HCT116 (cell line): ENCODE data around the gene TBC1D14. TPM values are rescaled to one million over a fixed set of nuclear protein-coding genes. Genes with fewer than 3 reads are reported as not detected.

Experiments
- ATAC-seq: fragments of 200-7000 bp; cut with Tn5 transposase; 2 replicates; pipeline ENCODE4 v1.9.1; 2020; ENCODE audit warnings: mild to moderate bottlenecking, moderate library complexity
- BruUV-seq: library from RNA; stranded (reverse); fragments of 400-500 nt; replicated peaks from 2 replicates; lab custom pipeline; 2021; lab: Mats Ljungman, UMichigan
- CTCF ChIA-PET: fragments of 300-600 bp; sonication (Branson Sonifier 250); formaldehyde crosslinking; loops from one replicate; lab custom pipeline; 2021; ENCODE audit warnings: antibody characterized with exemption; lab: Charles Lee
- POLR2A ChIA-PET: fragments of 300-600, 350-600 bp; sonication (Branson Sonifier 250); formaldehyde crosslinking; loops from one replicate; lab custom pipeline; 2021; ENCODE audit warnings: antibody characterized with exemption; lab: Charles Lee
- RAD21 ChIA-PET, 2 experiments: fragments of 300-600 bp; sonication (Branson Sonifier 250); formaldehyde crosslinking; loops; one replicate each; lab custom pipeline; 2023; ENCODE audit warnings: low total read pairs in 2 of 2; ENCODE audit not compliant: uncharacterized antibody in 2 of 2, unreplicated experiment in 2 of 2, low non-redundant PET in 1 of 2; lab: Charles Lee
- DNase-seq: peaks from one replicate; pipeline ENCODE4 v3.0.0-alpha.2; 2010; ENCODE audit warnings: low read depth, low spot score
- H2AFZ ChIP-seq: fragments of 200-600 bp; shearing (Covaris generic), sonication (generic); 2 replicates; pipeline ENCODE4 v1.6.1; 2017; ENCODE audit warnings: low read depth, mixed run types, mixed read lengths, antibody characterized with exemption, low read length; ENCODE audit not compliant: poor library complexity, severe bottlenecking
- H3K27ac ChIP-seq: 2 replicates; pipeline ENCODE4 v1.5.1; 2012; ENCODE audit warnings: low read depth, low read length
- H3K27me3 ChIP-seq: fragments of 200-600 bp; sonication (generic); 2 replicates; pipeline ENCODE4 v1.6.1; 2016; ENCODE audit warnings: mixed run types, low read length, mixed read lengths; ENCODE audit not compliant: insufficient read depth
- H3K36me3 ChIP-seq, 2 experiments: fragments of 200-500 bp in 1 of 2; fragments of 200-600 bp in 1 of 2; sonication (Bioruptor generic) in 1 of 2; sonication (generic) in 1 of 2; 2 replicates each; pipeline versions ENCODE4 v1.5.1 to v1.6.1; 2014 to 2016; ENCODE audit warnings: low read length in 2 of 2, inconsistent platforms in 1 of 2, mixed read lengths in 1 of 2, mixed run types in 1 of 2; ENCODE audit not compliant: insufficient read depth in 2 of 2, control insufficient read depth in 1 of 2
- H3K4me1 ChIP-seq, 2 experiments: fragments of 200-600 bp in 1 of 2; sonication (generic) in 1 of 2; 2 replicates each; pipeline versions ENCODE4 v1.5.1 to v1.6.1; 2012 to 2017; ENCODE audit warnings: low read length in 2 of 2, inconsistent platforms in 1 of 2, mild to moderate bottlenecking in 1 of 2, mixed read lengths in 1 of 2, mixed run types in 1 of 2, moderate library complexity in 1 of 2; ENCODE audit not compliant: insufficient read depth in 2 of 2, control insufficient read depth in 1 of 2
- H3K4me2 ChIP-seq: fragments of 200-600 bp; sonication (generic); 2 replicates; pipeline ENCODE4 v1.6.1; 2017; ENCODE audit warnings: mixed run types, low read length, mixed read lengths
- H3K4me3 ChIP-seq, 2 experiments: fragments of 200-600 bp in 1 of 2; sonication (generic) in 1 of 2; replicated peaks in 1 of 2; 2 replicates each; pipeline ENCODE4 v1.5.1; 2011 to 2016; ENCODE audit warnings: low read length in 2 of 2, control low read depth in 1 of 2, low read depth in 1 of 2, mild to moderate bottlenecking in 1 of 2, mixed read lengths in 1 of 2, mixed run types in 1 of 2
- H3K79me2 ChIP-seq: fragments of 200-600 bp; sonication (generic); 2 replicates; pipeline ENCODE4 v1.6.1; 2017; ENCODE audit warnings: mild to moderate bottlenecking, mixed run types, low read length, moderate library complexity, mixed read lengths; ENCODE audit not compliant: insufficient read depth
- H3K9ac ChIP-seq: fragments of 200-600 bp; sonication (generic); 2 replicates; pipeline ENCODE4 v1.6.1; 2016; ENCODE audit warnings: low read length, mixed read lengths
- H3K9me2 ChIP-seq: fragments of 200-600 bp; sonication (generic), shearing (Covaris generic); 2 replicates; pipeline ENCODE4 v1.6.1; 2017; ENCODE audit warnings: mixed run types, mild to moderate bottlenecking, moderate library complexity; ENCODE audit not compliant: insufficient read depth
- H3K9me3 ChIP-seq, 2 experiments: fragments of 200-500 bp in 1 of 2; fragments of 200-600 bp in 1 of 2; sonication (Bioruptor generic) in 1 of 2; sonication (generic) in 1 of 2; 2 replicates each; pipeline ENCODE4 v1.6.1; 2014 to 2017; ENCODE audit warnings: low read length in 2 of 2, mixed read lengths in 2 of 2, inconsistent platforms in 1 of 2, low read depth in 1 of 2, mild to moderate bottlenecking in 1 of 2, mixed run types in 1 of 2, moderate library complexity in 1 of 2; ENCODE audit not compliant: control insufficient read depth in 1 of 2, insufficient read depth in 1 of 2
- H4K20me1 ChIP-seq: fragments of 200-600 bp; sonication (generic), shearing (Covaris generic); 2 replicates; pipeline ENCODE4 v1.6.1; 2017; ENCODE audit warnings: mixed run types, mild to moderate bottlenecking, moderate library complexity; ENCODE audit not compliant: insufficient read depth
- CTCF ChIP-seq, 3 experiments: fragments of 200-600 bp in 1 of 3; sonication (generic) in 1 of 3; IDR thresholded peaks in 2 of 3; conservative IDR thresholded peaks in 1 of 3; 2 replicates each; pipeline ENCODE4 v1.5.1; 2012 to 2017; ENCODE audit warnings: low read depth in 2 of 3, low read length in 2 of 3, antibody characterized with exemption in 1 of 3, borderline replicate concordance in 1 of 3, control low read depth in 1 of 3, mild to moderate bottlenecking in 1 of 3, mixed read lengths in 1 of 3, mixed run types in 1 of 3, moderate library complexity in 1 of 3; ENCODE audit not compliant: insufficient read depth in 1 of 3
- EGR1 ChIP-seq: IDR thresholded peaks from 2 replicates; pipeline ENCODE4 v1.6.1; 2012; ENCODE audit warnings: low read depth
- EZH2 ChIP-seq: fragments of 200-600 bp; sonication (generic); IDR thresholded peaks from 2 replicates; pipeline ENCODE4 v1.6.1; 2017; ENCODE audit warnings: antibody characterized with exemption, mixed run types
- EZH2phosphoT487 ChIP-seq: fragments of 200-600 bp; IDR thresholded peaks from 2 replicates; pipeline ENCODE4 v1.6.1; 2018; ENCODE audit warnings: antibody characterized with exemption, borderline replicate concordance
- MAX ChIP-seq: IDR thresholded peaks from 2 replicates; pipeline ENCODE4 v1.6.1; 2012
- POLR2AphosphoS5 ChIP-seq: IDR thresholded peaks from 2 replicates; pipeline ENCODE4 v1.6.1; 2011; ENCODE audit warnings: mild to moderate bottlenecking, low read depth, low read length, moderate library complexity
- SIN3A ChIP-seq: IDR thresholded peaks from 2 replicates; pipeline ENCODE4 v1.6.1; 2012; ENCODE audit warnings: low read depth
- SRF ChIP-seq: IDR thresholded peaks from 2 replicates; pipeline ENCODE4 v1.6.1; 2012; ENCODE audit warnings: low read depth
- YY1 ChIP-seq: IDR thresholded peaks from 2 replicates; pipeline ENCODE4 v1.6.1; 2011; ENCODE audit warnings: low read length, low read depth, moderate library complexity, mild to moderate bottlenecking; ENCODE audit not compliant: insufficient replicate concordance; ENCODE audit errors: extremely low read depth
- ZFX ChIP-seq: fragments of 450-650 bp; IDR thresholded peaks from 2 replicates; pipeline ENCODE4 v1.6.1; 2017
- intact Hi-C: fragments of 100-400 bp; cut with micrococcal nuclease; formaldehyde crosslinking; loops from 2 replicates; pipeline ENCODE4 v1.10.0; 2022
- total RNA-seq: library from RNA; stranded (reverse); gene quantifications from one replicate; pipeline ENCODE4 v1.2.1, GENCODE V29; 2021; ENCODE audit not compliant: unreplicated experiment

Gene TBC1D14
- total RNA-seq, 1 experiment from 2014 or later, result 62.9 TPM

GRCh38 chr4:6948134-6948460 is 38.5 kb downstream of the TBC1D14 start:
- POLR2A ChIA-PET, result no interaction called here
- Histone ChIP-seq H3K4me2 (no peak overlapping the region), H3K27me3 (no peaks in the 10 kb centered on the region), H3K27ac (no peak overlapping the region), H2AFZ (no peak overlapping the region), H3K36me3 (no peaks in the 10 kb centered on the region), H4K20me1 (no peaks in the 10 kb centered on the region), H3K9me2 (no peaks in the 10 kb centered on the region), H3K4me1 (peaks cover 19 to 25% of the 10 kb centered on the region in 2 experiments), H3K9ac (no peak overlapping the region), H3K9me3 (no peaks in the 10 kb centered on the region), H3K4me3 (no peak overlapping the region), H3K79me2 (peaks cover 24% of the 10 kb centered on the region)
- intact Hi-C loops, result no loop called here
- ATAC-seq (no peak), DNase-seq (no peak)
- RAD21 ChIA-PET, result no interaction called here
- no peak for TF ChIP-seq MAX
- TF ChIP-seq SIN3A, result no peak
- TF ChIP-seq YY1, result no peak
- no peak for TF ChIP-seq ZFX
- TF ChIP-seq EZH2, result no peak
- TF ChIP-seq EGR1, result no peak
- TF ChIP-seq EZH2phosphoT487, result no peak
- no peak for TF ChIP-seq SRF
- TF ChIP-seq CTCF (IDR thresholded peaks at IDR 0.05 in 2 of 3, conservative IDR thresholded peaks at IDR 0.05 in 1 of 3; ENCODE audit: borderline replicate concordance in 1 of 3, insufficient read depth in 1 of 3, low read depth in 2 of 3, low read length in 2 of 3), result no peak
- TF ChIP-seq POLR2AphosphoS5, result no peak
- CTCF ChIA-PET, result no interaction called here
- no TSS peak for BruUV-seq
